Measurements from ENCODE around the gene MEGF8.

The MEGF8 gene

DNA sequence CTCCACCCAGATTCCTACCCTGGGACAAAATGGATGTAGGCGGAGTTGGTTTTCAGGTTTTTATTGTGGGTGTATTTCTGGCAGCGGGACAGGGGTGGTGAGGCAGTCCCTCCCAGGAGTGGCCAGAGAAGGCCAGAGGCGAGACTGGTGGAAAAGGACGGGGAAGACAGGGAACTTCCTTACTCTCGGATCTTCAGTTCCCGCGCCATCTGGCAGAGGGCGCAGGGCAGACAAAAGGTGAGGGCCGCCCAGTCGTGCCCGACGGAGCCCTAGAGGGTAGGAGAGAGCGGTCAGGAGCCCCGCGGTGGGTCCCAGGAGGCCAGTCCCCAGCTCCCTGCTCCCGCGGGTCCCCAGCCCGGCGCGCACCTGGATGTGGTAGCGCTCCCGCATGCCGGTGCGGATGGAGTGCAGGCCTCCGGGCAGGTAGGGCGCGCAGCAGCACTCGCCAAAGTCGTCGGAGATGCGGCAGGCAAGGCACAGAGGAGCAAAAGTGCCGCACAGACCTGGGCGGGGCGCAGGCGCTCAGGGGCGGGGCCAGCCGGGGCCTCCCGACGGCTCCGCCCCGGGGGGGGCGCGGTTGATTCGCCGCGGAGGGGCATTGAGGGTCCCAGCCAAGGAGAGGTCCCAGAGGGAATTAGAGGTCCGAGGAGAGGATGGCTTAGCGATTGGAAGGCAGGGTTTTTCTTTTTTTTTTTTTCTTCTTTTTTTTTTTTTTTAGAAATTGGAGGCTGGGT, 61.7 kb downstream of the MEGF8 start:
- peak; percentile 33 to 71 (median 44) for DNase-seq (ENCODE audit: low read depth in 3 of 3)

GRCh38 chr19:42388851-42389489, 63.5 kb downstream of the MEGF8 start:
- no peak for DNase-seq (ENCODE audit: low read depth in 3 of 3)

DNA sequence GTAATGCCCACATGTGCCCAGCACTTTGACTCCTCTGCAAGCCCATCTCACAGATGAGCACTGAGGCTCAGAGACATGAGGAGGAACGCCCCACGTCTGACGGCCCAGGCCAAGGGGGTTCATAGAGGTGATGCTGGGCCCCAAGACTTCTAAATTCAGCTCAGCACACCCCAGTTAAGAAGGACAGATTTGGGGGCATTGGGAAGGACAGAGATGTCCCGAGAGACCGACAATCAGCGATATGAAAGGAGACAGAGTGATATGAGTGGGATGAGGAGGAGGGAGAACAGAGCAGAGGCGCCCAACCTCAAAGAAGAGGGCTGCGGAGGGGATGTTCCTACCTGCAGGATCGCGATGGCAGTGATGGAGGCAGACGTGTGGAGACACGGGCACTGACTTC, 64.5 kb downstream of the MEGF8 start, which contains the start of gene CNFN:
TSS of gene CNFN (minus strand) at position 399 of the 400 bp plus-strand sequence. CDS start 1,260 bp downstream, outside the sequence.
- DNase-seq (ENCODE audit: low read depth in 3 of 3) = no peak

DNA sequence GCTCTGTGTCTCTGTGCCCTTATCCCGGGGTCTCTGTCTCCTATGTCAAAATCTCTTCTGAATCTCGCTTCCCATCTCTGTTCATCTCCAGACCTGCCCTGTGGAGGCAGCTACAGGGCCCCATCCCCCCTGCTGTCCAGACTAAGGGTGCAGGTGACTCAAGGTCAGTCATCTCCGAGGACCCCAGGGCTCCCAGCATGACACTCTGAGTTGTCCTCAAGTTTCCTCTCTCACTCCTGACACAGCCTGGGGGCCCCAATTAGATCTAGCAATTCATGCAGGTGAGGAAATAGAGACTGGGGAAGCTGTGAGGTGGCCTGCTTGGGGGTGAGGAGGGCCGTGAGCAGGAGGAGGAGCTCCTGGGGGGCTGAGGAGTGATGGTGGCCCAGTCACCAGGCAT, 66.7 kb downstream of the MEGF8 start:
- no peak for DNase-seq (ENCODE audit: low read depth in 3 of 3)

- no peak for DNase-seq (ENCODE audit: low read depth in 3 of 3)
These were observed 69.3 kb downstream of the MEGF8 start for GRCh38 chr19:42394751-42395150.

DNA sequence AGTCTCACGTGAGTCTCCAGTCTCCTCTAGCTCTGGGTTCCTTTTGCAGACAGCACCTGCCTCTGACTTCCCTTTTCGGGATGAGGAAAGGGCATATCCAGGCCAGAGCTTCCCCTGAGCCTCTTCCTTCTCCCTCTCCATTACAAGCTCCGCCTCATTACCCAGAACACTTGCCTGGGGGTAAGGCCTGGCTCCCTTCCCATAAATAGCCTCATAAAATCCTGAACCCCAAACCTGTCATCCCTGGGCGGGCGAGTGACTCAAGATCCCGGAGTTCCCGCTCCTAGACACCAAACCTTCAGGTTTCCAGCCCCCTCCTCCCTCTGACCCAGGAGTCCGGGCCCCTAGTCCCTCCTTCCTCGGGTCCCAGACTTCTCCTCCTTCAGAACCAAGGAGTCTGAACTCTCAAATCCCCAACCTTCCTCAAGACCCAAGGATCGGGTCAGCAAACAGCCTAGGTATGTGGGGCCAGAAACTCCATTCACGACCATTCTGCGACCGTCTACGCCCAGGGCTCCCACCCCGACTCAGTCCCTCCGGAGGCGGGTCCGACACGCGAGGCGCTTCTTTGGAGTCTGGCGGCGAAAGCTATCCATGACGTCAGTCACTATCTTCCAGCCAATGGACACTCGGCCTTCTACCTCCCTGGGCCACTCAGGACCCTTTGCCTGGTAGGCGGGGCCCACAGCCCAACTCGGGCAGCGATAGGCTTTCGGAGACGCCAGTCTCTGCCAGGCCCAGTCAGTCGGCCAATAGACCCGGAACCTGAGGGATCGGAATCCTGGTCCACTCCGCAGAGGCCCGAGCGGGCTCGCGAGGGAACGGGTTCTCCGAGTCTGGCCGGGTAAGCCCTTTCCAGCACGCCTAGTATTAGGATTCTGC, 71.2 kb downstream of the MEGF8 start:
- DNase-seq (ENCODE audit: low read depth in 3 of 3) = peak; percentile 89 to 98 (median 90)

DNA sequence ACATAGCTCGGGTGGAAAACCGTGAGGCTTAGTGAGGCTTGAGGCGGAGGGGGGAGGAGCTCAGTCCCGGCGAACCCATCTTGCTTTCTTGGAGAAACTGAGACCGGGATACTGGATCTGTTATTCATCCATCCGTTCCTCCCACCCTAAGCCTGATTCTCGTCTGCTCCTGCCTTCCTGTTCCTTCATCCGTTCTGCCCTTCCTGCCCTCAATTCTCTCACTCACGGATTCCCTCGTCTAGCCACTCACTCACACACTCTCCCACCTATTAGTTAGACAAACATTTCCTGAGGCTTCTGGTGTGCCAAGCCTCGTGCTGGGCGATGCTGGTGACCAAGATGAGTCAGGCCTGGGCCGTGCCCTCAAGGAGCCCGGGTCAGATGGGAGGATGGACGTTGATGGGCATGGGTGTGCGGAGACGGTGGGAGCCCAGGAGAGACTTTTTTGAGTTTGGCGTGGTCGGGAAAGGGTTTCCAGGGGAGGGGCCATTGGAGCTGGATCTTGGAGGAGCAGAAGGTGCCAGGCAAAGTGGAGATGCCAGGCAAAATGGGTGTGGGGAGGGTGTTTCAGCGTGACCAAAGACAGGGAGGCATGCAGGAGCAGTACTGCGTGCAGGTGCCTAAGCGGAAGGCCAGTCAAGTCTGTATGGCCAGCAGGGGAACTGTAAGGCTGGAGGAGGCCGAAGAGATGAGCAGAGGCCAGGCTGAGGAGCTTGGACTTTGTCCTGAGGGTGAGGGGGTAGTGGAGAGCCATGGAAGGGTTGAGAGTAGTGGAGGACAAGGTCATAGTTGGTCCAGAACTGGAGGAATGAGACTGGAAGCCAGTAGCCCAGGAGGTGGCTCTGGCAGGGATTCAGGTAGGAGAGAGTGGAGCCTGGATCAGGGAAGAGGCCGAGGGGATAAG, 72.1 kb downstream of the MEGF8 start:
- no peak for DNase-seq (ENCODE audit: low read depth in 3 of 3)

- no peak for DNase-seq (ENCODE audit: low read depth in 3 of 3)
These were observed 75.0 kb downstream of the MEGF8 start for GRCh38 chr19:42400404-42400803.

- DNase-seq (ENCODE audit: low read depth in 3 of 3) = peak in 2 of 3 experiments; percentile 53 to 75
These were observed 76.2 kb downstream of the MEGF8 start for GRCh38 chr19:42401365-42402303.

GRCh38 chr19:42402376-42403116, 77.1 kb downstream of the MEGF8 start:
- DNase-seq (ENCODE audit: low read depth in 3 of 3) = no peak

- no peak for DNase-seq (ENCODE audit: low read depth in 3 of 3)
These were observed 78.2 kb downstream of the MEGF8 start for GRCh38 chr19:42403586-42403985.

GRCh38 chr19:42406111-42406510, 80.7 kb downstream of the MEGF8 start:
- no peak for DNase-seq (ENCODE audit: low read depth in 3 of 3)

DNA sequence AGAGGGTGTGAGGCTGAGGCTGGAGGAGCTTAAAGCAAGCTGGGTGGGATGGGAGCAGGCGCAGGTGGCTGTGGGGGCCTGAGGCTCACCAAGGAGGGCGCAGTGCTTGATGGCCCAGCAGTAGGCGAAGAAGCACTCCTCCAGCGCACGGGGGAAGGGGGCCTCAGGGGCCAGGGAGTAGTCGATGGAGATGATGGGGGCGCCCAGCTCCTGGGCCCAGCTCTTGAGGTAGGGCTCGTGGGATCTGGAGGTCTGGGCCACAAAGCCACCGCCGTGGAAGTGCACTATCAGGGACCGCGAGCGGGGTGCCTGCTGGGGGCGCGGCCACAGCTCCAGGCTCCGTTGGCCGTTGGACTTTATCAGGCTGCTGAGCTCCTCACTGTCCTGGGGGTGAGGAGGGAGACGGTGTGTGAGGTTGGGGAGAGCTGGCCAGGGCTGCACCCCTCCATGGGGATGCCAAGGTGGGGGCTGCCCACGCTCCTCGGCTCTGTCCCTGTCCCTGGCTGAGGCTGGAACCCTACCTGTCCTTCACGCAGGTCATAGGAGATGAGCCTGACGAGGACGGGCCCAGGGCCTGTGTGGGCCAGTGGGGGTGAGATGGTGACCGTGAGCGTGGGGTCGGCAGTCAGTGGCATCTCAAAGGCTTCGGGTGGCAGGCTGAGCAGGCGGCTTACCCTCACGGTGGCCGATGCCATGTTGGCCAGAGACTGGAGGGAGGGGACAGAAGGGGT, 81.8 kb downstream of the MEGF8 start:
- no peak for DNase-seq (ENCODE audit: low read depth in 3 of 3)

GRCh38 chr19:42407816-42408175, 82.4 kb downstream of the MEGF8 start:
- no peak for DNase-seq (ENCODE audit: low read depth in 3 of 3)

DNA sequence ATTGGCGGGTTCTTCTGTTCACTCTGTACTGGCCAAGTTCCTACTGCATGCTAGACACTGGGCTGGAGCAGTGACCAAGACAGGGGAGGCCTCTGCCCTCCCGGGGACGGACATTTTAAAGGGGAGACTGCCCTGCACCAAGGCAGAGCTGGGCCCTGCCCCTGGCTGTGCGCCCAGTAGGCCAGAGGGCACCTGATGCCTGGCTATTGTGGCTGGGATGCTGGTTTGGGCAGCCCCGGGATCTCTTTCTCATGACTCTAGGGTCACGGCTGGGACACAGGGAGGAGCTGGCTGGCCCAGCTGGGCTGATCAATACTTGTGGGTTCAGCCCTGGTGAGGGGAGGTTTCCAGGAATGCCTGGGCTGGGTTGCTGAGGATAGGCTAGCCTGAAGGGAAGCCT, 84.0 kb downstream of the MEGF8 start:
- no peak for DNase-seq (ENCODE audit: low read depth in 3 of 3)

DNA sequence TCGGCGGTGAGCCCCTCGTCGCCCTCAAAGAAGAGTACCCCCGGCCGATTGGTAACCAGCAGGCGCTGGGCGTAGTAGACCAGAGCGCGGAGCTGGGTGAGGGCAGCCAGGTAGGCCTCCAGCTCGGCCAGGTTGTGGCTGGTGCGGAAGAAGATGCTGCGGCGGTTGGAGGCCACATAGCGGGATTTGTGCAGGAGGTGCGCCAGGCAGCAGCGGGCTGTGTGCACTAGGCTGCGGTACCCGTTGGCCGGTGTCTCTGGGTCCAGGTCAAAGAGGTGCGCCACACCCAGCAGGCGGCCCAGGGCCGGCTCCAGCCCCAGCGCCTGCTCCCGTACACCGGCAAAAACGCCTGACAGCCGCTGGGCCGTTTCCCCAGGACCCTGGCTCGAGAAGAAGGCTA, 84.9 kb downstream of the MEGF8 start:
- DNase-seq (ENCODE audit: low read depth in 3 of 3) = no peak

DNA sequence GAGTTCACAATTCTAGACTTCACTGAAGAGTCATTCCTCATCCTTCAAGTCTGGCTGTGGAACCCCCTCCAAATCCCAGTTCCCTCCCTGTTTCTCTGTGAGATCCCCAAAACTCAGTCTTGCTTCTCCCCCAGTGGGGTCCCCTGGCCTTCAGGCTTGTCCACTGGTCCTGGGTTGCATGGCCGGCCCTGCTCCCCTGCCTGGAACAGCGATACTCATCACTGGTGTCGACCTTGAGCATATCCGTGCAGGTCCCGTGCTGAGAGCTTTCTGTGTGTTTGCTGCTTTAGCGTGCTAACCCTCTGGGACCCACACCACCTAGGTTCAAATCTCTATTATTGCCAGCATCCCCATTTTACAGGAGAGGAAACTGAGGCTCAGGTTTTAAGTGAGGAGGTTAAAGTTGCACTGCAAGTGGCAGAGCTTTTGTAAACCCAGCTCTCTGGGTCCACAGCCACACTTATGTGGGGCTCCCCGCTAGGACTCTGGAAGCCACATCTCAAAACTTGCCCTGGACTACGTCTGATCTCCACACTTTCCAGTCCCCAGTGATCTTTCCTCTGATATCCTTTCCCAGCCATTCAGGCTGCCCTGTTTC, 86.2 kb downstream of the MEGF8 start:
- no peak for DNase-seq (ENCODE audit: low read depth in 3 of 3)

DNA sequence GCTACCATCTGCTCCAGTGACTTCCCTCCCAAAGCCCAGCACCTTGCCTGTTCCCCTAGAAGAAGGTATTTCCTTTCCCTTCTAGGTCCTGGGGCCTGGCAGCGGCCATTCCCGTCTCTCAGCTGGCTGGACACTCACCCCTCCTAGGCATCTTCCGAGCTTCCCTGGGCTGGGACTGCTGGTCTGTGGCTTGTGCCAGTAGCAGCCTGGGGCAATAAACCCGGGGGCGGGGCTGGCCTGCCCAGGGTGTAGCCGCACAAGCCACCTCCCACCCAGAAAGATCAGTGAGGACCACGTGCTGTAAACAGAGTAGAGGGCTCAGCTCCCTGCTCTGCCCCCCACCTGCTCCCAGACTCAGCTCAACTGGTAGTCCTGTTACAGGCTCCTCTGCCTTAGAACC, 86.8 kb downstream of the MEGF8 start:
- no peak for DNase-seq (ENCODE audit: low read depth in 3 of 3)
